HepG2 (cell line): ENCODE measurements around the gene FRMD4A. TPM values are rescaled to one million over a fixed set of nuclear protein-coding genes. Genes with fewer than 3 reads are reported as not detected.

Experiments used
- ATAC-seq: fragments of 200-7000 bp; cut with Tn5 transposase; 3 replicates; pipeline ENCODE4 v1.9.1; 2020; ENCODE audit warnings: mild to moderate bottlenecking, moderate library complexity
- BruUV-seq: library from RNA; stranded (reverse); fragments of 400-500 nt; replicated peaks from 2 replicates; lab custom pipeline; 2021; lab: Mats Ljungman, UMichigan
- CTCF ChIA-PET: fragments of 300-600 bp; formaldehyde crosslinking; extraction: SDS; loops from one replicate; lab custom pipeline; 2021; ENCODE audit warnings: low total read pairs, inconsistent platforms, low intra/inter-chr PET ratio; lab: Yijun Ruan, JAX
- POLR2A ChIA-PET: fragments of 350-600 bp; sonication (Branson Sonifier 250); formaldehyde crosslinking; loops from one replicate; lab custom pipeline; 2020; ENCODE audit warnings: antibody characterized with exemption, inconsistent platforms; lab: Yijun Ruan, JAX
- DNase-seq: peaks from one replicate; pipeline ENCODE4 v3.0.0-alpha.2; 2015; ENCODE audit warnings: low spot score
- FAIRE-seq: peaks from 3 replicates; lab custom pipeline; 2011; peaks lifted over from hg19 to GRCh38; lab: Jason Lieb, UNC
- H2AFZ ChIP-seq: one replicate; pipeline ENCODE4 v1.6.1; 2011; ENCODE audit warnings: low read length, inconsistent platforms
- H3K27ac ChIP-seq: fragments of 300-600 bp; 3 replicates; pipeline ENCODE4 v1.8.0; 2011; ENCODE audit warnings: mixed run types, mild to moderate bottlenecking, mixed read lengths, low read length, inconsistent platforms; ENCODE audit not compliant: insufficient read depth; ENCODE audit errors: extremely low read length
- H3K27me3 ChIP-seq, 2 experiments: fragments of 200-600 bp in 1 of 2; 2 replicates in 1 of 2; 3 replicates in 1 of 2; pipeline versions ENCODE4 v1.6.0 to v1.8.0; 2011; ENCODE audit warnings: low read length in 2 of 2, mild to moderate bottlenecking in 2 of 2, moderate library complexity in 2 of 2, inconsistent platforms in 1 of 2; ENCODE audit not compliant: insufficient read depth in 2 of 2, control insufficient read depth in 1 of 2
- H3K36me3 ChIP-seq, 2 experiments: fragments of 200-600 bp in 1 of 2; replicated peaks in 1 of 2; 2 replicates in 1 of 2; 3 replicates in 1 of 2; pipeline versions ENCODE4 v1.5.1 to v1.8.0; 2011; ENCODE audit warnings: low read length in 2 of 2, inconsistent platforms in 1 of 2; ENCODE audit not compliant: insufficient read depth in 2 of 2, control insufficient read depth in 1 of 2
- H3K4me1 ChIP-seq: 2 replicates; pipeline ENCODE4 v1.5.1; 2012; ENCODE audit warnings: low read length, inconsistent platforms; ENCODE audit not compliant: insufficient read depth
- H3K4me2 ChIP-seq: 2 replicates; pipeline ENCODE4 v1.6.0; 2011; ENCODE audit warnings: low read depth, low read length, inconsistent platforms
- H3K4me3 ChIP-seq, 3 experiments: fragments of 200-600 bp in 1 of 3; sonication (generic), shearing (Covaris generic) in 1 of 3; replicated peaks in 1 of 3; 2 replicates each; pipeline ENCODE4 v1.5.1; 2011 to 2016; ENCODE audit warnings: low read length in 3 of 3, inconsistent platforms in 2 of 3, low read depth in 2 of 3, mild to moderate bottlenecking in 2 of 3, control low read depth in 1 of 3, mixed read lengths in 1 of 3; ENCODE audit not compliant: insufficient read depth in 1 of 3
- H3K79me2 ChIP-seq: one replicate; pipeline ENCODE4 v1.6.1; 2011; ENCODE audit warnings: low read length, inconsistent platforms; ENCODE audit not compliant: insufficient read depth
- H3K9ac ChIP-seq: 2 replicates; pipeline ENCODE4 v1.6.0; 2011; ENCODE audit warnings: mild to moderate bottlenecking, low read depth, low read length, inconsistent platforms; ENCODE audit not compliant: insufficient read depth
- H3K9me3 ChIP-seq: 2 replicates; pipeline ENCODE4 v1.5.1; 2012; ENCODE audit warnings: mild to moderate bottlenecking, low read length
- H4K20me1 ChIP-seq: 2 replicates; pipeline ENCODE4 v1.6.0; 2011; ENCODE audit warnings: inconsistent platforms, mild to moderate bottlenecking, low read length, moderate library complexity; ENCODE audit not compliant: insufficient read depth
- CC2D1A ChIP-seq: sonication (generic); formaldehyde crosslinking; IDR thresholded peaks from 2 replicates; pipeline ENCODE4 v1.8.1; 2023; ENCODE audit warnings: mild to moderate bottlenecking, missing genetic modification reagents
- CTCF ChIP-seq: sonication (generic); formaldehyde crosslinking; IDR thresholded peaks from 2 replicates; pipeline ENCODE4 v1.5.0; 2020; ENCODE audit warnings: mild to moderate bottlenecking, missing genetic modification reagents, moderate library complexity
- FOXA1 ChIP-seq, 2 experiments: fragments of 450-650 bp in 1 of 2; sonication (generic) in 1 of 2; formaldehyde crosslinking in 1 of 2; IDR thresholded peaks; 2 replicates each; pipeline versions ENCODE4 v1.4.0 to v1.6.1; 2016 to 2020; ENCODE audit warnings: missing genetic modification reagents in 1 of 2
- NFKB2 ChIP-seq: sonication (generic); formaldehyde crosslinking; IDR thresholded peaks from 2 replicates; pipeline ENCODE4 v1.4.0; 2020; ENCODE audit warnings: missing genetic modification reagents, borderline replicate concordance
- SOX13 ChIP-seq, 3 experiments: fragments of 450-650 bp in 1 of 3; sonication (generic) in 1 of 3; formaldehyde crosslinking in 1 of 3; IDR thresholded peaks in 2 of 3; conservative IDR thresholded peaks in 1 of 3; 2 replicates each; pipeline versions ENCODE4 v1.5.0 to v1.6.1; 2016 to 2020; ENCODE audit warnings: antibody characterized with exemption in 1 of 3, mild to moderate bottlenecking in 1 of 3, missing compliant biosample characterization in 1 of 3, missing genetic modification reagents in 1 of 3, moderate library complexity in 1 of 3
- SP5 ChIP-seq: IDR thresholded peaks from 2 replicates; pipeline ENCODE4 v1.6.1; 2016; ENCODE audit warnings: low read depth, borderline replicate concordance
- ZFP90 ChIP-seq: sonication (generic); formaldehyde crosslinking; IDR thresholded peaks from 2 replicates; pipeline ENCODE4 v1.8.0; 2022; ENCODE audit warnings: missing genetic modification reagents, mild to moderate bottlenecking, inconsistent platforms, borderline replicate concordance
- ZHX1 ChIP-seq: sonication (generic); formaldehyde crosslinking; IDR thresholded peaks from 2 replicates; pipeline ENCODE4 v1.8.1; 2022; ENCODE audit warnings: low read depth, mild to moderate bottlenecking, missing genetic modification reagents
- ZNF30 ChIP-seq: sonication (generic); formaldehyde crosslinking; IDR thresholded peaks from 2 replicates; pipeline ENCODE4 v1.5.0; 2020; ENCODE audit warnings: mild to moderate bottlenecking, missing genetic modification reagents
- ZNF724P ChIP-seq: sonication (generic); formaldehyde crosslinking; IDR thresholded peaks from 2 replicates; pipeline ENCODE4 v1.8.0; 2022; ENCODE audit warnings: missing genetic modification reagents, borderline replicate concordance
- WGBS: methylation state at CpG from one replicate; pipeline ENCODE4 v1.1.6; 2017; ENCODE audit warnings: low lambda C conversion rate; 5-methylcytosine and 5-hydroxymethylcytosine counted together
- in situ Hi-C: cut with HindIII; loops from 2 replicates; pipeline ENCODE4 v1.10.0; 2017; ENCODE audit warnings: low pct_unique_long_range_greater_than_20kb; ENCODE audit not compliant: extremely low pct_ligation_motif_present
- intact Hi-C: fragments of 100-400 bp; cut with micrococcal nuclease; formaldehyde crosslinking; loops from one replicate; pipeline ENCODE4 v1.10.0; 2022; ENCODE audit not compliant: unreplicated experiment
- polyA plus RNA-seq, 8 experiments: library from polyadenylated mRNA; depleted of rRNA in 3 of 8; stranded (reverse) in 7 of 8; unstranded in 1 of 8; fragments of >200 nt; fragmentation: Illumina TruSeq in 4 of 8; extraction: Trizol in 4 of 8; gene quantifications; 2 replicates each; pipeline versions ENCODE4 v1.2.1 to v1.2.3, GENCODE V29; 2011 to 2016; ENCODE audit warnings: low read depth in 4 of 8, missing spikeins in 1 of 8, mixed read lengths in 1 of 8; ENCODE audit not compliant: insufficient read depth in 1 of 8
- total RNA-seq, 5 experiments: library from RNA; depleted of rRNA; stranded (reverse); fragments of >200 nt; fragmentation: Illumina TruSeq; extraction: Trizol; gene quantifications; 2 replicates each; pipeline ENCODE4 v1.2.3, GENCODE V29; 2016; ENCODE audit warnings: low read depth in 1 of 5
- TF ChIP-seq, protein P1 (sequence below): sonication (generic); formaldehyde crosslinking; IDR thresholded peaks from 2 replicates; pipeline ENCODE4 v1.8.0; 2022; ENCODE audit warnings: missing genetic modification reagents, mild to moderate bottlenecking, borderline replicate concordance
- TF ChIP-seq, protein P2 (sequence below): sonication (generic); formaldehyde crosslinking; IDR thresholded peaks from 2 replicates; pipeline ENCODE4 v1.5.0; 2020; ENCODE audit warnings: missing genetic modification reagents
- TF ChIP-seq, protein P3 (sequence below): sonication (generic); IDR thresholded peaks from 2 replicates; pipeline ENCODE4 v1.6.1; 2016; ENCODE audit warnings: low read depth, borderline replicate concordance

The FRMD4A gene
- total and polyA plus RNA-seq, 2 of the 13 experiments (the other 11 are each of a cell fraction or from before 2014, with no cell fraction given), result 0.09 to 0.26 TPM

DNA sequence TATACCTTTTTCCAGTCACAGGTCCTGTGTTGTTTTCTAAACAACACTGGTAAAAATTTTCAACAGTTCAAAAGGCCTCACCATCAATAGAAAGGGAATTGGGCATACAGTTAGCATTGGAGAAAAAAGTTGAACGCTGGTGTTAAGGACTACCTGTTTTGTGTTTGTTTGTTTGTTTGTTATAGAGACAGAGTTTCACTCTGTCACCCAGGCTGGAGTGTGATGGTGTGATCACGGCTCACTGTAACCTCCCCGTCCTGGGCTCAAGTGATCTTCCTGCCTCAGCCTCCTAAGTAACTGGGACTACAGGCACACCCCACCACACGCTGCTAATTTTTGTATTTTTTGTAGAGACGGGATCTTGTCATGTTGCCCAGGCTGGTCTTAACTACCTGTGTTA lies 437.9 kb downstream of the FRMD4A start:
- no TSS peak for BruUV-seq
- DNase-seq (no peak), FAIRE-seq (no peak), ATAC-seq (no peak)
- intact Hi-C loops (no loop called here), in situ Hi-C loops (no loop called here)
- Histone ChIP-seq H3K27ac (no peak overlapping the region), H3K4me2 (no peak overlapping the region), H3K9me3 (no peaks in the 10 kb centered on the region), H3K27me3 (peaks cover 1 to 59% of the 10 kb centered on the region in 2 experiments; a peak in 4 of 5 replicates), H3K4me1 (no peaks in the 10 kb centered on the region), H2AFZ (no peak overlapping the region), H3K9ac (no peak overlapping the region), H3K79me2 (no peaks in the 10 kb centered on the region), H3K4me3 (no peak overlapping the region), H4K20me1 (no peaks in the 10 kb centered on the region), H3K36me3 (no peaks in the 10 kb centered on the region)
- POLR2A ChIA-PET, result no interaction called here
- CTCF ChIA-PET, result no interaction called here
- 11% methylated on average over 5 of the region's 5 CpGs for WGBS
- TF ChIP-seq CTCF (no peak), NFKB2 (no peak), FOXA1 (IDR thresholded peaks at IDR 0.05) (no peak), FOXA1 (CRISPR knock-in tag; IDR thresholded peaks at IDR 0.05) (no peak), ZFP90 (CRISPR knock-in tag) (no peak), ZHX1 (no peak), ZNF724P (CRISPR knock-in tag) (no peak), CC2D1A (no peak), SOX13 (IDR thresholded peaks at IDR 0.05) (no peak), SOX13 (CRISPR knock-in tag; conservative IDR thresholded peaks at IDR 0.05 in 1 of 2, IDR thresholded peaks at IDR 0.05 in 1 of 2) (no peak), SP5 (CRISPR knock-in tag) (no peak), ZNF30 (no peak)
- TF ChIP-seq, protein P1, sequence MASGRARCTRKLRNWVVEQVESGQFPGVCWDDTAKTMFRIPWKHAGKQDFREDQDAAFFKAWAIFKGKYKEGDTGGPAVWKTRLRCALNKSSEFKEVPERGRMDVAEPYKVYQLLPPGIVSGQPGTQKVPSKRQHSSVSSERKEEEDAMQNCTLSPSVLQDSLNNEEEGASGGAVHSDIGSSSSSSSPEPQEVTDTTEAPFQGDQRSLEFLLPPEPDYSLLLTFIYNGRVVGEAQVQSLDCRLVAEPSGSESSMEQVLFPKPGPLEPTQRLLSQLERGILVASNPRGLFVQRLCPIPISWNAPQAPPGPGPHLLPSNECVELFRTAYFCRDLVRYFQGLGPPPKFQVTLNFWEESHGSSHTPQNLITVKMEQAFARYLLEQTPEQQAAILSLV (CRISPR knock-in tag), result no peak
- TF ChIP-seq, protein P2, sequence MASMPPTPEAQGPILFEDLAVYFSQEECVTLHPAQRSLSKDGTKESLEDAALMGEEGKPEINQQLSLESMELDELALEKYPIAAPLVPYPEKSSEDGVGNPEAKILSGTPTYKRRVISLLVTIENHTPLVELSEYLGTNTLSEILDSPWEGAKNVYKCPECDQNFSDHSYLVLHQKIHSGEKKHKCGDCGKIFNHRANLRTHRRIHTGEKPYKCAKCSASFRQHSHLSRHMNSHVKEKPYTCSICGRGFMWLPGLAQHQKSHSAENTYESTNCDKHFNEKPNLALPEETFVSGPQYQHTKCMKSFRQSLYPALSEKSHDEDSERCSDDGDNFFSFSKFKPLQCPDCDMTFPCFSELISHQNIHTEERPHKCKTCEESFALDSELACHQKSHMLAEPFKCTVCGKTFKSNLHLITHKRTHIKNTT (CRISPR knock-in tag), result no peak
- TF ChIP-seq, protein P3, sequence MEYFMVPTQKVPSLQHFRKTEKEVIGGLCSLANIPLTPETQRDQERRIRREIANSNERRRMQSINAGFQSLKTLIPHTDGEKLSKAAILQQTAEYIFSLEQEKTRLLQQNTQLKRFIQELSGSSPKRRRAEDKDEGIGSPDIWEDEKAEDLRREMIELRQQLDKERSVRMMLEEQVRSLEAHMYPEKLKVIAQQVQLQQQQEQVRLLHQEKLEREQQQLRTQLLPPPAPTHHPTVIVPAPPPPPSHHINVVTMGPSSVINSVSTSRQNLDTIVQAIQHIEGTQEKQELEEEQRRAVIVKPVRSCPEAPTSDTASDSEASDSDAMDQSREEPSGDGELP, result no peak
